Loucy (cell line): ENCODE results near the gene UGT3A1.

ENCODE experiments used
- H2AFZ ChIP-seq: fragments of 200-600 bp; sonication (generic); 2 replicates; pipeline ENCODE4 v1.6.0; 2016; ENCODE audit warnings: antibody characterized with exemption, mild to moderate bottlenecking, low read length, moderate library complexity
- H3F3A ChIP-seq: fragments of 200-600 bp; 2 replicates; pipeline ENCODE4 v1.6.0; 2016; ENCODE audit warnings: antibody characterized with exemption, low read depth, mild to moderate bottlenecking
- H3K27me3 ChIP-seq: fragments of 200-600 bp; sonication (generic); 2 replicates; pipeline ENCODE4 v1.6.1; 2014; ENCODE audit warnings: low read length, mild to moderate bottlenecking; ENCODE audit not compliant: insufficient read depth, poor library complexity, severe bottlenecking
- H3K36me3 ChIP-seq: fragments of 200-600 bp; sonication (generic); 2 replicates; pipeline ENCODE4 v1.6.1; 2016; ENCODE audit warnings: low read length; ENCODE audit not compliant: insufficient read depth
- H3K4me1 ChIP-seq: fragments of 200-600 bp; sonication (generic); 2 replicates; pipeline ENCODE4 v1.5.1; 2014; ENCODE audit warnings: low read length, mild to moderate bottlenecking; ENCODE audit not compliant: insufficient read depth, poor library complexity, severe bottlenecking
- H3K4me2 ChIP-seq: fragments of 200-600 bp; sonication (generic); 2 replicates; pipeline ENCODE4 v1.6.0; 2014; ENCODE audit warnings: antibody characterized with exemption, low read length, low read depth, mild to moderate bottlenecking; ENCODE audit not compliant: poor library complexity, severe bottlenecking
- H3K4me3 ChIP-seq: fragments of 200-600 bp; sonication (generic); 2 replicates; pipeline ENCODE4 v1.5.1; 2014; ENCODE audit warnings: low read length, mild to moderate bottlenecking, mixed read lengths; ENCODE audit not compliant: poor library complexity, severe bottlenecking
- H3K79me2 ChIP-seq: fragments of 200-600 bp; sonication (generic); 2 replicates; pipeline ENCODE4 v1.6.1; 2014; ENCODE audit warnings: low read length; ENCODE audit not compliant: insufficient read depth
- H3K9ac ChIP-seq: fragments of 200-600 bp; sonication (generic); 2 replicates; pipeline ENCODE4 v1.6.0; 2014; ENCODE audit warnings: mild to moderate bottlenecking, low read depth, low read length, moderate library complexity; ENCODE audit not compliant: poor library complexity, severe bottlenecking
- H3K9me2 ChIP-seq: fragments of 200-600 bp; sonication (generic); replicated peaks from 2 replicates; pipeline ENCODE4 v1.6.1; 2016; ENCODE audit warnings: low read depth, low read length, mixed read lengths
- H3K9me3 ChIP-seq: fragments of 200-600 bp; sonication (generic); 2 replicates; pipeline ENCODE4 v1.6.1; 2014; ENCODE audit warnings: mild to moderate bottlenecking, antibody characterized with exemption, low read length, low read depth; ENCODE audit not compliant: insufficient read depth
- H4K20me1 ChIP-seq: fragments of 200-600 bp; sonication (generic); 2 replicates; pipeline ENCODE4 v1.6.0; 2014; ENCODE audit warnings: antibody characterized with exemption, low read length, mild to moderate bottlenecking; ENCODE audit not compliant: insufficient read depth, poor library complexity, severe bottlenecking
- EZH2phosphoT487 ChIP-seq: fragments of 200-600 bp; IDR thresholded peaks from 2 replicates; pipeline ENCODE4 v1.6.1; 2018; ENCODE audit warnings: antibody characterized with exemption, mild to moderate bottlenecking, moderate library complexity, borderline replicate concordance
- TF ChIP-seq, protein P1 (sequence below): fragments of 200-600 bp; sonication (generic); conservative IDR thresholded peaks from 2 replicates; pipeline ENCODE4 v1.5.1; 2014; ENCODE audit warnings: mild to moderate bottlenecking, antibody characterized with exemption, low read length

The UGT3A1 gene

DNA sequence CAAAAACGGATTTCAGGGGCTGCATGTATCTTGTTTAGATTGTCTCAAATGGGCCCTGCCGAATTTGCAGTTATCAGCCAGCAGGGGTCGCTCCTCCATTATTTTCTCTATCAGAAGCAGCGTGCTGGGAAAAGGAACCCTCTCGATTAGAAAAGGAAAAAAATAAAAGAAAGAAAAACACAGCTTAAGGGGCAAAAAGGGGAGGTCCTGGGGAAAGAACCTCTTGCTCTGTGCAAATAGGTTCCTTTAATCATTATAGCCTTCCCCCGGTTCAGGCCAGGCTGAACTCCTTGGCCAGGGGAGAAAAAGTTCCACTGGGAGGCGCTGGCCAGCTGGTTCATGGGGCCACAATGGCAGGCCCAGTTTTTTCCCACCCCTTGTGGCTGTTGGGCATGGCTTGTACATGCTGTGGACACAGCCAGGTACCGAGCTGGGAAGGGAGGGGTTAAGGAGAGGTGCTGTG lies 27.8 kb downstream of the UGT3A1 start:
- no peak overlapping the region for H3K4me3 ChIP-seq
- no peaks in the 10 kb centered on the region for H4K20me1 ChIP-seq
- H3F3A ChIP-seq, result no peaks in the 10 kb centered on the region
- H2AFZ ChIP-seq, result no peak overlapping the region
- no peak for TF ChIP-seq EZH2phosphoT487
- TF ChIP-seq, protein P1, sequence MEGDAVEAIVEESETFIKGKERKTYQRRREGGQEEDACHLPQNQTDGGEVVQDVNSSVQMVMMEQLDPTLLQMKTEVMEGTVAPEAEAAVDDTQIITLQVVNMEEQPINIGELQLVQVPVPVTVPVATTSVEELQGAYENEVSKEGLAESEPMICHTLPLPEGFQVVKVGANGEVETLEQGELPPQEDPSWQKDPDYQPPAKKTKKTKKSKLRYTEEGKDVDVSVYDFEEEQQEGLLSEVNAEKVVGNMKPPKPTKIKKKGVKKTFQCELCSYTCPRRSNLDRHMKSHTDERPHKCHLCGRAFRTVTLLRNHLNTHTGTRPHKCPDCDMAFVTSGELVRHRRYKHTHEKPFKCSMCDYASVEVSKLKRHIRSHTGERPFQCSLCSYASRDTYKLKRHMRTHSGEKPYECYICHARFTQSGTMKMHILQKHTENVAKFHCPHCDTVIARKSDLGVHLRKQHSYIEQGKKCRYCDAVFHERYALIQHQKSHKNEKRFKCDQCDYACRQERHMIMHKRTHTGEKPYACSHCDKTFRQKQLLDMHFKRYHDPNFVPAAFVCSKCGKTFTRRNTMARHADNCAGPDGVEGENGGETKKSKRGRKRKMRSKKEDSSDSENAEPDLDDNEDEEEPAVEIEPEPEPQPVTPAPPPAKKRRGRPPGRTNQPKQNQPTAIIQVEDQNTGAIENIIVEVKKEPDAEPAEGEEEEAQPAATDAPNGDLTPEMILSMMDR, result peak; percentile 71
- H3K9ac ChIP-seq, result no peak overlapping the region
- H3K27me3 ChIP-seq, result no peaks in the 10 kb centered on the region
- no peaks in the 10 kb centered on the region for H3K9me2 ChIP-seq
- no peaks in the 10 kb centered on the region for H3K4me1 ChIP-seq
- no peaks in the 10 kb centered on the region for H3K36me3 ChIP-seq
- peaks cover 5% of the 10 kb centered on the region; the same call in 1 of the 2 replicates for H3K9me3 ChIP-seq
- H3K79me2 ChIP-seq, result no peaks in the 10 kb centered on the region
- no peak overlapping the region for H3K4me2 ChIP-seq

DNA sequence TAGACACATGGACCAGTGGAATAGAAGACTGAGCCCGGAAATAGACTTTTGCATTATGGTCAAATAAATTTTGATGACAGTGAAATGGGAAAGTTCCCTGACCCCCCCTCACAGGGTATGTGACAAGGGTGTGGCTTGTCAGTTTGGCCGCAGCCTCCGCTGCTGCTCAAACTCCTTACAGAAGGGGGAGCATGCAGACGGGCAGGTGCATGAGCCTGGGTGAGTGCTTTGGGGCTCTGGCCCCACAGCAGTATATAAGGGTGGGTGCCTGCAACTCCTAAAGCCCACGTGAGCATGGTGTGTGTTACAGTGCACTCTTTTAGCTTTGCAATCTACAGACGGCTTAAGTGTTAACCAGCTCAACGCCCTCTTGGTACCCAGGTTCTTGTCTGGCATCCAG lies 30.9 kb downstream of the UGT3A1 start:
- no peaks in the 10 kb centered on the region for H3K27me3 ChIP-seq
- no peak for TF ChIP-seq EZH2phosphoT487
- TF ChIP-seq, protein P1, result no peak

DNA sequence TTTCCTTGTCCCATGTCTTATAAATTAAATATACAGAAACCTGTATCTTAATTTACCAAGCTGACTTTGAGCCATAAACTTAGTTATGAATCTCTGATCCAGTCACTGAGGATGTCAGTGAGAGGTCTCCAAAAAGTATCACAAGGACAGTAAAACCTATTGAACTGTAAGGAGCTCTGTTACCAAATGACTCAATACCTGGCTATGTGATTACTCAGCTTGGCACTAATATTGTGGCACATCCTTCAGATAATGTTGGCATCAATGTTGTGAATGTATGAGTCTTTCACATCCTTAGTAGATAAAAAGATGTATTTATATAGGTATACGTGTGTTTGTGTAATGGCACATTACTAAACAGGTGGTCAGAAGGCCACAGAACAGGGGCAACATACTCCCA lies 34.8 kb downstream of the UGT3A1 start:
- Histone ChIP-seq H2AFZ (no peak overlapping the region), H3K9me3 (no peaks in the 10 kb centered on the region), H3K9me2 (no peaks in the 10 kb centered on the region), H3K79me2 (no peaks in the 10 kb centered on the region), H3F3A (no peaks in the 10 kb centered on the region), H3K4me1 (no peaks in the 10 kb centered on the region), H4K20me1 (no peaks in the 10 kb centered on the region), H3K36me3 (no peaks in the 10 kb centered on the region), H3K4me3 (no peak overlapping the region), H3K27me3 (no peaks in the 10 kb centered on the region), H3K4me2 (no peak overlapping the region), H3K9ac (no peak overlapping the region)
- TF ChIP-seq EZH2phosphoT487, result no peak
- TF ChIP-seq, protein P1, result no peak

More for the DNA sequence above, 30.9 kb downstream of the UGT3A1 start:
- H4K20me1 ChIP-seq, result no peaks in the 10 kb centered on the region
- no peak overlapping the region for H2AFZ ChIP-seq
- no peak overlapping the region for H3K4me3 ChIP-seq
- H3K79me2 ChIP-seq, result no peaks in the 10 kb centered on the region
- no peaks in the 10 kb centered on the region for H3K4me1 ChIP-seq
- no peaks in the 10 kb centered on the region for H3K9me2 ChIP-seq
- no peak overlapping the region for H3K9ac ChIP-seq
- H3K9me3 ChIP-seq, result peaks cover 5% of the 10 kb centered on the region; the same call in 1 of the 2 replicates
- no peaks in the 10 kb centered on the region for H3K36me3 ChIP-seq
- H3F3A ChIP-seq, result no peaks in the 10 kb centered on the region
- no peak overlapping the region for H3K4me2 ChIP-seq
